Calu3 (cell line): ENCODE data around the gene MEST. TPM values are rescaled to one million over a fixed set of nuclear protein-coding genes. Genes with fewer than 3 reads are reported as not detected.

Experiments used
- BruUV-seq: library from RNA; stranded (reverse); fragments of 400-500 nt; replicated peaks from 2 replicates; lab custom pipeline; 2021; lab: Mats Ljungman, UMichigan
- CTCF ChIA-PET: fragments of 300-600 bp; sonication (Branson Sonifier 250); formaldehyde crosslinking; loops from one replicate; lab custom pipeline; 2022; ENCODE audit warnings: antibody characterized with exemption; lab: Charles Lee
- DNase-seq: peaks from one replicate; pipeline ENCODE4 v3.0.0; 2022
- H3K27ac Mint-ChIP-seq: one replicate; pipeline ENCODE4 v1.8.0; 2022; ENCODE audit warnings: mixed read lengths; ENCODE audit not compliant: unreplicated experiment
- H3K27me3 Mint-ChIP-seq: one replicate; pipeline ENCODE4 v1.8.0; 2022; ENCODE audit warnings: mixed read lengths; ENCODE audit not compliant: unreplicated experiment
- H3K36me3 Mint-ChIP-seq: one replicate; pipeline ENCODE4 v1.8.0; 2022; ENCODE audit warnings: mild to moderate bottlenecking, moderate library complexity, mixed read lengths; ENCODE audit not compliant: insufficient read depth, unreplicated experiment
- H3K4me1 Mint-ChIP-seq: one replicate; pipeline ENCODE4 v1.8.0; 2022; ENCODE audit warnings: mild to moderate bottlenecking, low read depth, mixed read lengths; ENCODE audit not compliant: unreplicated experiment
- H3K4me3 Mint-ChIP-seq: one replicate; pipeline ENCODE4 v1.8.0; 2022; ENCODE audit warnings: mild to moderate bottlenecking, low read depth, moderate library complexity, mixed read lengths; ENCODE audit not compliant: unreplicated experiment
- H3K9me3 Mint-ChIP-seq: one replicate; pipeline ENCODE4 v1.8.0; 2022; ENCODE audit warnings: low read depth, mixed read lengths; ENCODE audit not compliant: unreplicated experiment
- intact Hi-C: fragments of 100-400 bp; cut with micrococcal nuclease; formaldehyde crosslinking; loops from one replicate; pipeline ENCODE4 v1.10.0; 2022; ENCODE audit not compliant: unreplicated experiment
- total RNA-seq: library from RNA; stranded (reverse); gene quantifications from 2 replicates; pipeline ENCODE4 v1.2.3, GENCODE V29; 2022
- TF ChIP-seq, protein P1 (sequence below): fragments of 200-600 bp; IDR thresholded peaks from one replicate; pipeline ENCODE4 v1.8.0; 2022; ENCODE audit warnings: antibody characterized with exemption; ENCODE audit not compliant: unreplicated experiment

The MEST gene
- total RNA-seq, 1 experiment from 2014 or later = 62.6 TPM

DNA sequence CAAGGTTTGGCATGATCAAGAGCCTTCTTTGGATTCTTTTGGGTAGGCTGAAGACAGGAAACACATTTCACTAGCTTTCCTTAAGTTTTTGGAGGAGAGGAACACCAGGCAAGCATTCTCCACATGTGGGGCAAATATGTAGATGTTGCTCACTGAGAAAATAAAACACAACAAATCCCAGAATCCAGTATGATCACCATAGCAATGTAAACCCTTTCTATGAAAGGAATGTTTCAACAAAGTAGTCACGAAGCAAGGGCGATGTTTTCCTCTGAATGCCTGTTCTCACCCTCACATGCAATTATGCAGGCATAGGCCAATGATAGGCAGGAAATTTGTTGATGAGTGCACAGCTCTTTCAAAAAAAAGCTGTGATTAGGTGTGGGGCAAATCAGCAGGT is 30.6 kb upstream of the MEST start:
- TF ChIP-seq, protein P1, sequence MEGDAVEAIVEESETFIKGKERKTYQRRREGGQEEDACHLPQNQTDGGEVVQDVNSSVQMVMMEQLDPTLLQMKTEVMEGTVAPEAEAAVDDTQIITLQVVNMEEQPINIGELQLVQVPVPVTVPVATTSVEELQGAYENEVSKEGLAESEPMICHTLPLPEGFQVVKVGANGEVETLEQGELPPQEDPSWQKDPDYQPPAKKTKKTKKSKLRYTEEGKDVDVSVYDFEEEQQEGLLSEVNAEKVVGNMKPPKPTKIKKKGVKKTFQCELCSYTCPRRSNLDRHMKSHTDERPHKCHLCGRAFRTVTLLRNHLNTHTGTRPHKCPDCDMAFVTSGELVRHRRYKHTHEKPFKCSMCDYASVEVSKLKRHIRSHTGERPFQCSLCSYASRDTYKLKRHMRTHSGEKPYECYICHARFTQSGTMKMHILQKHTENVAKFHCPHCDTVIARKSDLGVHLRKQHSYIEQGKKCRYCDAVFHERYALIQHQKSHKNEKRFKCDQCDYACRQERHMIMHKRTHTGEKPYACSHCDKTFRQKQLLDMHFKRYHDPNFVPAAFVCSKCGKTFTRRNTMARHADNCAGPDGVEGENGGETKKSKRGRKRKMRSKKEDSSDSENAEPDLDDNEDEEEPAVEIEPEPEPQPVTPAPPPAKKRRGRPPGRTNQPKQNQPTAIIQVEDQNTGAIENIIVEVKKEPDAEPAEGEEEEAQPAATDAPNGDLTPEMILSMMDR = no peak
- DNase-seq = no peak
- intact Hi-C loops = no loop called here
- Mint-ChIP-seq H3K27me3 (peaks cover 13% of the 10 kb centered on the region), H3K4me1 (no peaks in the 10 kb centered on the region), H3K4me3 (no peak overlapping the region), H3K27ac (no peak overlapping the region), H3K9me3 (peaks cover 2% of the 10 kb centered on the region), H3K36me3 (no peaks in the 10 kb centered on the region)
- CTCF ChIA-PET = no interaction called here
- BruUV-seq = no TSS peak

DNA sequence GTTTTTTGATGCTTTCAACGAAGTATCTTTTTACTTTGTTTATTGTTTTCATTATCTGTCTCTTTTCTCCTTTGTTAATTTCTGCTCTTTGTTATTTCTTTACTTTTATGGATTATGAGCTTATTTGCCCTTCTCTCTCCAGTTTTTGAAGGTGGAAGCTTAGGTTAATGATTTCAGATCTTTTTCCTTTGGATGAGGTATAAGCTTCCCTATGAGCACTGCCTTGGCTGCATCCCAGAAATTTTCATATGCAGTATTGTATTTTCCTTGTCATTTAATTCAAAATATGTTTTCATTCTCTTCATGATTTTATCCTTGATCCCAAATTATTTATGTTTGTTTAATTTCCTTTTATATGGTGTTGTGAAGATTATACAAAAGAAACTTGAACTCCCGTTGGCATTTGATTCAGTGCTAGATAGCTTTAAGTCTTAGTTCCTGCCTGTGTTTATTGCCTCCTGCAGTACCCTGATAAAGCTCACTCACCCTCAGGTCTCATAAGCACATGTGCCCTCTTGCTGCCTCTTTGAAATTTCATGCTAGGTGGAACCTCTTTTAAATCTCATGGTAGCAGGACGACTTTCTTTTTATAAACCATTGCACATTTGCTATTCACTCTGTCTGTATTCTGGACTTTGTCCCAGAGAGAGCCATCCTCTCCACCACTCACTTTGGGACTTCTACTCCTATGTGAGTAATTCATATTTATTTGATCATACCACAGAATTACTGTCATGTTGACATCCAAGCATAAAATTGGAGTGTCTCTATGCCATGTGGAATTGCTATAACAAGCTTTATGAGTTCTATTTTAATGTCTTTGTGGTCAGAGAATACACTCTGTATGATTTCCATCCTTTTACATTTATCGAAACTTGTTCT is 28.1 kb upstream of the MEST start:
- H3K4me3 Mint-ChIP-seq = no peak overlapping the region
- no TSS peak for BruUV-seq
- H3K27ac Mint-ChIP-seq = no peak overlapping the region
- H3K9me3 Mint-ChIP-seq = peaks cover 2% of the 10 kb centered on the region
- no peak for DNase-seq
- CTCF ChIA-PET = no interaction called here
- H3K27me3 Mint-ChIP-seq = peaks cover 13% of the 10 kb centered on the region
- intact Hi-C loops = no loop called here
- no peaks in the 10 kb centered on the region for H3K36me3 Mint-ChIP-seq
- H3K4me1 Mint-ChIP-seq = no peaks in the 10 kb centered on the region
- TF ChIP-seq, protein P1 = no peak

DNA sequence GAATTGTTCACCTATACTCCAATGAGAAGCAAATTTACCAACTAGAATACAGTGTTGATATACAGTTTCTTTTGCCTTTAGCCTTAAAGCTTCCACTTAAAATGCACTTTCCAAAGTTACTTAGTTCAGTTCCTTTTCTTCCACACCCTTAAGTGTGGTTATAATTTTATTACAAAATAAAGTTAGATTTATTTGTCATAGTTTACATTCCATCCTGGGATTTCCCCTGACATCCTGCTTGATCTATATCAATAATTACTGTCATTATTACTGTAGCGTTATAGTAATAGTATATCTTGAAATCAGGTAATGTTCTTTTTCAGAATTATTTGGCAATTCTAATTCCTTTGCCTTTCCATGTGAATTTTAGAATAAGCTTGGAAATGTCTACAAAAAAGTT is 23.3 kb upstream of the MEST start:
- Mint-ChIP-seq H3K27ac (no peak overlapping the region), H3K4me3 (no peak overlapping the region), H3K4me1 (no peaks in the 10 kb centered on the region), H3K9me3 (no peaks in the 10 kb centered on the region), H3K27me3 (peaks cover 15% of the 10 kb centered on the region), H3K36me3 (no peaks in the 10 kb centered on the region)
- BruUV-seq = no TSS peak
- CTCF ChIA-PET = interaction anchor here (0.7 kb wide), 1 partner anchor 14 kb away, joined by 3 read pairs; no protein-coding TSS in a partner anchor
- TF ChIP-seq, protein P1 = no peak
- intact Hi-C loops = no loop called here
- no peak for DNase-seq

DNA sequence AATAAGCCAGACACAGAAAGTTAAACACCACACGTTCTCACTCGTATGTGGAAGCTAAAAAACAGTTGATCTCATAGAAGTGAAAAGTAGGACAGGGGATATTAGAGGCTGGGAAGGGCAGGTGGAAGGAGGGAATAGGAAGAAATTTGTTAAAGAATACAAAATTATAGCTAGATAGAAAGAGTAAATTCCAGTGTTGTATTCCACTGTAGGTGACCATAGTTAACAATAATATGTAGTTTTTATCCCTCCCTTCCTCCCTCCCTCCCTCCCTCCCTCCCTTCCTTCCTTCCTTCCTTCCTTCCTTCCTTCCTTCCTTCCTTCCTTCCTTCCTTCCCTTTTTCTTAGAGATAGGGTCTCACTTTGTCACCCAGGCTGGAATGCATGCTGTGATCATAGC is 19.9 kb upstream of the MEST start:
- Mint-ChIP-seq H3K27me3 (peaks cover 49% of the 10 kb centered on the region), H3K9me3 (no peaks in the 10 kb centered on the region), H3K4me1 (no peaks in the 10 kb centered on the region), H3K27ac (no peak overlapping the region), H3K4me3 (no peak overlapping the region), H3K36me3 (no peaks in the 10 kb centered on the region)
- TF ChIP-seq, protein P1 = no peak
- DNase-seq = no peak
- BruUV-seq = no TSS peak
- intact Hi-C loops = no loop called here
- CTCF ChIA-PET = no interaction called here
